CD4-positive, alpha-beta T cell treated with Interleukin-4 for 1 hour (primary cell): ENCODE data around the gene MAPRE3.
"Not testable (repeated sequence)": the region's sequence is repeated elsewhere in the genome, so short reads cannot be mapped to it uniquely, and the experiment has no call there.

Experiments
- DNase-seq, 2 donors: peaks; one replicate each; pipeline ENCODE4 v3.0.0-alpha.2; 2020 to 2022

Gene MAPRE3

GRCh38 chr2:27073782-27074181 is 103.3 kb downstream of the MAPRE3 start:
- no peak for DNase-seq

GRCh38 chr2:27074738-27075565 is 104.5 kb downstream of the MAPRE3 start:
- peak; percentile 55 to 56 for DNase-seq

- DNase-seq: not testable (repeated sequence)
Observed at GRCh38 chr2:27075566-27075871, 105.1 kb downstream of the MAPRE3 start.

- no peak for DNase-seq
Observed at GRCh38 chr2:27076323-27076722, 105.9 kb downstream of the MAPRE3 start.
